HG02840 (cell line): ENCODE measurements around the gene LRIT1.
A peak's percentile ranks its signal among the peaks of the same experiment; 100 is the strongest.

Experiments used
- ATAC-seq: cut with Tn5 transposase; IDR thresholded peaks from one replicate; pipeline ENCODE4 v1.9.1; 2021; ENCODE audit warnings: mild to moderate bottlenecking, moderate library complexity, moderate number of reproducible peaks; ENCODE audit not compliant: unreplicated experiment, low FRiP score

Gene LRIT1

DNA sequence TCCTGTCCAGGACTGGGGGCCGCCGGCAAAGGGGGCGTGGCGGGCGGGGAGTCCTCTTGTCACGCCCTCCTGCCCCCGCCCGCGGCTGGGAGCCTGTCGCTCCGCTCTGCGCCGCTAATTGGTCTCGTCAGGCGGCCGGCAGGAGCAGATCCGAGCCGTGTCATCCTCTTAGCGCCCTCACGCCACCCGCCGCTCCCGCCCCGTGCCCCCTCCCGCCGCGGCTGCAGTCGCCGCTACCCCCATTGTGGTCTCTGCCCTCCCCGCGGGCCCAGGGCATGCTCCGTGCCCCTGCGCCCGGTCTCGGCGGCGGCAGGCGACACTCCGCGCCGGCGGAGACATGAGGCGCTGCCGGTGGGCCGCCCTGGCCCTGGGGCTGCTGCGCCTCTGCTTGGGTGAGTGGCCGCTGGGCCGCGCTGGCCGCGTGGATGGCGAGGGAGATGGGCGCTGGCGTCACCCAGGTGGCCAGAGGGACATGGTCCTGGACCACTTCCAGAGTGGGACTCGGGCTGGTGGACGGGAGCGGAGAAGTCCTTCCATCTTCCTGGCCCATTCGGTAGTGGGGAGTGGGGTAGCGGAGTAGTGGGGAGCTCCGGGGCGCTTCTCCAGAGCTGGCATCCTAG is 46.8 kb downstream of the LRIT1 start, which contains the start of gene CDHR1:
CDHR1 (plus strand) TSS at position 114 of the 620 bp plus-strand sequence; CDS start at position 338, 224 bp downstream.
- peak; percentile 82 for ATAC-seq

GRCh38 chr10:84193846-84194423 is 47.4 kb downstream of the LRIT1 start:
- no peak for ATAC-seq

DNA sequence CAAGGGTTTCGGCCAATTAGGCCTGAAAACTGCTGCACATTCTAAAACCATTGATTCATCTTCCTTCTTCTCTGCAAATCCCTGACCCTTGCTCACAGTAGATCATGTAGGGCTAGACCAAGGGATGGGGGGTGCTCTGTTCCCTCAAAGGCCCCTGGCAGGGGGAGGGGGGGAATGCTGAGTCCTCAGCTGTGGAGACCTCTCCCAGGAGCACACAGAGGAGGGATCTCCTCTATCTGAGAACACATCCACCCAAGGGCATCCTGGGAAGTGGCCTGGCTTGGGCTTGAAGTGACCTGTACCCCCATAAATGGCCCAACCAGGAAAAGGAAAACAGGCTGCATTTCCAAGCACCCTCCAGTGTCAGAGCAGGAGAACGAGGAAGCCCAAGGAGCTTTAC is 48.0 kb downstream of the LRIT1 start:
- no peak for ATAC-seq

- ATAC-seq = no peak
Measured at GRCh38 chr10:84191106-84191505, 50.2 kb downstream of the LRIT1 start.

GRCh38 chr10:84190621-84191020 is 50.7 kb downstream of the LRIT1 start:
- no peak for ATAC-seq

DNA sequence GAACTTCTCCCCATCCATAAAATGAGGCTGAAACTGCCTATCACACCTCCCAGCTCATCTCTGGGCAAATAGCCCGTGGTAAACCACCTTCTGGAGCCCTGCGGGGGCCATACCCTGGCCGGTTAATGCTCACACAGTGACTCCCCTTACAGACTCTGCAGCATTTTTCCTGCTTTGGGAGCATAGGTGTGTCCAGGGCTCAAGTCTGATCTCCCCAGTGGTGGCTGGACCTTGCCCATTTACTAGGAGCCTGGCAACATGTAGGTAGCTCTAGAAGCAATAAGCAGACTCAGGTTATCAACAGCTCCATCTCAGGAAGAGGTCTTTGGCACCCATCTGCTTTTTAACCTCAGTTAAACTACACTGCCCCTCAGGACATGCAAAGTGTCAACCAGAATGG is 52.5 kb downstream of the LRIT1 start:
- no peak for ATAC-seq

GRCh38 chr10:84185526-84186175 is 55.7 kb downstream of the LRIT1 start:
- no peak for ATAC-seq

DNA sequence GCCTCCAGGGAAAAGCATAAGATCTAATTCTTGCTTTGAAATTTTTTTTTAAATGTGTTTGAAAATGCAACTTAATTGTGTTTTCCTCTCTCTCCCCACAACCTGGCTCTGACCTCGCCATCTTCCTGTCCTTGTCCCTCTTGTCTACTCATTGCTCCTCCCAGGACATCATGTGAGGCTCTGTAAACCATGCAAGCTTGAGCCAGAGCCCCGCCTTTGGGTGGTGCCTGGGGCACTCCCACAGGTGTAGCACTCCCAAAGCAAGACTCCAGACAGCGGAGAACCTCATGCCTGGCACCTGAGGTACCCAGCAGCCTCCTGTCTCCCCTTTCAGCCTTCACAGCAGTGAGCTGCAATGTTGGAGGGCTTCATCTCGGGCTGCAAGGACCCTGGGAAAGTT is 56.8 kb downstream of the LRIT1 start:
- no peak for ATAC-seq

DNA sequence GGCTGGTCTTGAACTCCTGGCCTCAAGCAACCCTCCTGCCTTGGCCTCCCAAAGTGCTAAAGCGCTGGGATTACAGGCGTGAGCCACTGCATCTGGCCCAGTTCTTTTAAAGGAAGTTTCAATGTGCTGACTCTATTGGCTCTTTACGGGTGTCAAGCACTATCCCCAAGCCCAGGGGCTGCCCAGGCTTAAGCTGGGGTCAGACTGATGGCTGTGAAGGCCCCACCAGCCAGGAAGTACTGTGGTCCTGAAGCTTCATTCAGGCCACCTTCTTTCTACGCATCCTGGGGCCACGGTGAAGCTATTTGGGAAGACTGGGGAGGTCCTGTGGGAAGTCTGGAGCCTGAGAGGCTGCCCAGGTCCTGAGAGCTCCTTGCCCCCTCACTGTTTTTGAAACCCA is 59.7 kb downstream of the LRIT1 start:
- no peak for ATAC-seq
